ENCODE results near the gene HCFC1R1. TPM values are rescaled to one million over a fixed set of nuclear protein-coding genes. Genes with fewer than 3 reads are reported as not detected.

HCFC1R1 gene
- polyA plus RNA-seq, 1 of the 3 experiments (the other 2 are of a cell fraction) = 54.9 TPM

DNA sequence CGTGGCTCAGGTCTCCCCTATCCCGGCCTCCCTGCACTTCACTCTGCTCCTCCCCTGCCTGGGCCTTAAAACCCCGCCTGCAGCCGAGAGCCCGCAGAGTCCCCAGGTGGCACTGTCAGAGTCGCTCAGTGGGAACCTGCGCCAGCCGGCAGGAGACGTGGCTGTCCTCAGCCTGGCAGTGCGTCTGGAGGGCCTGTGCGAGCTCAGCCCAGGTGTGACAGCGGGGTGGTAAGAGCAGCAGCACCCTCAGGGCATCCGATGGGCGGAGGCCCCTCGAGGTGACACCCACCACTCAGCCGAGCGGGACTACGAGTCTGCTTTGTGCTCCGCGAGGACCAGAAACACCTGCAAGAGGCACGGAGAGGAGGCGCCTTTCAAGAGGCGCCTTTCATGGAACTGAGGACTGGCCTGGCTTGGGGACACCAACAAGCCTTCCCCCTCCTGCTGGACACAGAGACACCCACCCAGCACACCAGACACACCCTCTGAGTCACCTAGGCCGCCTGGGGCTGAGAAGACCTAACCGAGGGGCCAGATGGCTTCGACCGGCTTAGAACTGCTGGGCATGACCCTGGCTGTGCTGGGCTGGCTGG, 10.8 kb downstream of the HCFC1R1 start, which contains the start of gene CLDN9:
CLDN9 (plus strand) TSS at position 96 of the 593 bp plus-strand sequence; CDS start at position 536, 440 bp downstream.
- Histone ChIP-seq H3K27ac (ENCODE audit: low read depth in 2 of 2, low read length in 1 of 2) (no peak within 1 kb of the TSS), H3K4me1 (ENCODE audit: control insufficient read depth in 1 of 2, insufficient read depth in 2 of 2, low read depth in 1 of 2, low read length in 1 of 2) (peaks cover 0 to 1% of the 10 kb centered on the region in 2 experiments; a peak in 1 of 4 replicates), H3K9me2 (no peaks in the 10 kb centered on the region), H3K9ac (no peak within 1 kb of the TSS), H3K9me3 (no peaks in the 10 kb centered on the region), H3F3A (replicated peaks; ENCODE audit: insufficient read depth) (no peaks in the 10 kb centered on the region), H3K79me2 (ENCODE audit: insufficient read depth) (no peaks in the 10 kb centered on the region), H3K4me3 (ENCODE audit: low read depth in 2 of 2, low read length in 1 of 2) (no peak within 1 kb of the TSS), H3K36me3 (replicated peaks in 1 of 2; ENCODE audit: control insufficient read depth in 1 of 2, insufficient read depth in 2 of 2, low read length in 1 of 2) (no peaks in the 10 kb centered on the region), H3K4me2 (no peak within 1 kb of the TSS), H3K27me3 (ENCODE audit: insufficient read depth) (no peaks in the 10 kb centered on the region), H4K20me1 (ENCODE audit: insufficient read depth) (no peaks in the 10 kb centered on the region), H2AFZ (ENCODE audit: low read depth) (no peak within 1 kb of the TSS)
- TF ChIP-seq, protein P1, sequence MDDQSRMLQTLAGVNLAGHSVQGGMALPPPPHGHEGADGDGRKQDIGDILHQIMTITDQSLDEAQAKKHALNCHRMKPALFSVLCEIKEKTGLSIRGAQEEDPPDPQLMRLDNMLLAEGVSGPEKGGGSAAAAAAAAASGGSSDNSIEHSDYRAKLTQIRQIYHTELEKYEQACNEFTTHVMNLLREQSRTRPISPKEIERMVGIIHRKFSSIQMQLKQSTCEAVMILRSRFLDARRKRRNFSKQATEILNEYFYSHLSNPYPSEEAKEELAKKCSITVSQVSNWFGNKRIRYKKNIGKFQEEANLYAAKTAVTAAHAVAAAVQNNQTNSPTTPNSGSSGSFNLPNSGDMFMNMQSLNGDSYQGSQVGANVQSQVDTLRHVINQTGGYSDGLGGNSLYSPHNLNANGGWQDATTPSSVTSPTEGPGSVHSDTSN (IDR thresholded peaks at IDR 0.05) = no peak
- no peak for TF ChIP-seq EZH2phosphoT487 (IDR thresholded peaks at IDR 0.05; ENCODE audit: borderline replicate concordance, low read depth)
- TF ChIP-seq EP300 (IDR thresholded peaks at IDR 0.05; ENCODE audit: borderline replicate concordance in 1 of 2, low read depth in 1 of 2, low read length in 1 of 2) = no peak
- TF ChIP-seq CTCF (IDR thresholded peaks at IDR 0.05) = no peak
- TF ChIP-seq TAF1 (IDR thresholded peaks at IDR 0.05; ENCODE audit: borderline replicate concordance, low read depth, low read length) = no peak
- TF ChIP-seq CHD2 (IDR thresholded peaks at IDR 0.05; ENCODE audit: low read length, partially characterized antibody) = no peak
- TF ChIP-seq, protein P2, sequence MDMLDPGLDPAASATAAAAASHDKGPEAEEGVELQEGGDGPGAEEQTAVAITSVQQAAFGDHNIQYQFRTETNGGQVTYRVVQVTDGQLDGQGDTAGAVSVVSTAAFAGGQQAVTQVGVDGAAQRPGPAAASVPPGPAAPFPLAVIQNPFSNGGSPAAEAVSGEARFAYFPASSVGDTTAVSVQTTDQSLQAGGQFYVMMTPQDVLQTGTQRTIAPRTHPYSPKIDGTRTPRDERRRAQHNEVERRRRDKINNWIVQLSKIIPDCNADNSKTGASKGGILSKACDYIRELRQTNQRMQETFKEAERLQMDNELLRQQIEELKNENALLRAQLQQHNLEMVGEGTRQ (IDR thresholded peaks at IDR 0.05; ENCODE audit: borderline replicate concordance, low read depth, low read length) = no peak
- no peak for TF ChIP-seq RCOR1 (IDR thresholded peaks at IDR 0.05; ENCODE audit: low read length)
- TF ChIP-seq SMC3 (IDR thresholded peaks at IDR 0.05; ENCODE audit: low read depth, low read length) = no peak
- TF ChIP-seq FOSL2 (IDR thresholded peaks at IDR 0.05; ENCODE audit: borderline replicate concordance, low read depth) = no peak
- no peak for TF ChIP-seq RFX5 (IDR thresholded peaks at IDR 0.05; ENCODE audit: low read length)
- no peak for TF ChIP-seq YY1 (IDR thresholded peaks at IDR 0.05; ENCODE audit: low read depth)
- TF ChIP-seq MEF2A (IDR thresholded peaks at IDR 0.05; ENCODE audit: borderline replicate concordance, low read depth) = no peak
- TF ChIP-seq, protein P3, sequence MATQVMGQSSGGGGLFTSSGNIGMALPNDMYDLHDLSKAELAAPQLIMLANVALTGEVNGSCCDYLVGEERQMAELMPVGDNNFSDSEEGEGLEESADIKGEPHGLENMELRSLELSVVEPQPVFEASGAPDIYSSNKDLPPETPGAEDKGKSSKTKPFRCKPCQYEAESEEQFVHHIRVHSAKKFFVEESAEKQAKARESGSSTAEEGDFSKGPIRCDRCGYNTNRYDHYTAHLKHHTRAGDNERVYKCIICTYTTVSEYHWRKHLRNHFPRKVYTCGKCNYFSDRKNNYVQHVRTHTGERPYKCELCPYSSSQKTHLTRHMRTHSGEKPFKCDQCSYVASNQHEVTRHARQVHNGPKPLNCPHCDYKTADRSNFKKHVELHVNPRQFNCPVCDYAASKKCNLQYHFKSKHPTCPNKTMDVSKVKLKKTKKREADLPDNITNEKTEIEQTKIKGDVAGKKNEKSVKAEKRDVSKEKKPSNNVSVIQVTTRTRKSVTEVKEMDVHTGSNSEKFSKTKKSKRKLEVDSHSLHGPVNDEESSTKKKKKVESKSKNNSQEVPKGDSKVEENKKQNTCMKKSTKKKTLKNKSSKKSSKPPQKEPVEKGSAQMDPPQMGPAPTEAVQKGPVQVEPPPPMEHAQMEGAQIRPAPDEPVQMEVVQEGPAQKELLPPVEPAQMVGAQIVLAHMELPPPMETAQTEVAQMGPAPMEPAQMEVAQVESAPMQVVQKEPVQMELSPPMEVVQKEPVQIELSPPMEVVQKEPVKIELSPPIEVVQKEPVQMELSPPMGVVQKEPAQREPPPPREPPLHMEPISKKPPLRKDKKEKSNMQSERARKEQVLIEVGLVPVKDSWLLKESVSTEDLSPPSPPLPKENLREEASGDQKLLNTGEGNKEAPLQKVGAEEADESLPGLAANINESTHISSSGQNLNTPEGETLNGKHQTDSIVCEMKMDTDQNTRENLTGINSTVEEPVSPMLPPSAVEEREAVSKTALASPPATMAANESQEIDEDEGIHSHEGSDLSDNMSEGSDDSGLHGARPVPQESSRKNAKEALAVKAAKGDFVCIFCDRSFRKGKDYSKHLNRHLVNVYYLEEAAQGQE (IDR thresholded peaks at IDR 0.05; ENCODE audit: low read depth, low read length) = no peak
- TF ChIP-seq POLR2AphosphoS5 (IDR thresholded peaks at IDR 0.05; ENCODE audit: low read depth, low read length) = no peak
- TF ChIP-seq NFIC (IDR thresholded peaks at IDR 0.05; ENCODE audit: borderline replicate concordance) = no peak
- no peak for TF ChIP-seq NRF1 (IDR thresholded peaks at IDR 0.05; ENCODE audit: low read depth, low read length)
- no peak for TF ChIP-seq RXRA (IDR thresholded peaks at IDR 0.05; ENCODE audit: borderline replicate concordance, low read depth)
- TF ChIP-seq MXI1 (IDR thresholded peaks at IDR 0.05; ENCODE audit: low read depth, low read length) = no peak
- TF ChIP-seq FOXM1 (IDR thresholded peaks at IDR 0.05; ENCODE audit: low read depth) = no peak
- CTCF ChIA-PET = interaction anchor here (1.0 to 1.5 kb wide), 3 partner anchors 8 to 19 kb away, joined by 3 to 5 read pairs (median 4); no protein-coding TSS in a partner anchor
- DNase-seq = no peak
- POLR2A ChIA-PET = no interaction called here
- WGBS (ENCODE audit: low lambda C conversion rate) = 74% methylated on average over 15 of the region's 27 CpGs
